ENCODE measurements around the gene CAPN2.
"Not testable (repeated sequence)": the region's sequence is repeated elsewhere in the genome, so short reads cannot be mapped to it uniquely, and the experiment has no call there.

Gene CAPN2

DNA sequence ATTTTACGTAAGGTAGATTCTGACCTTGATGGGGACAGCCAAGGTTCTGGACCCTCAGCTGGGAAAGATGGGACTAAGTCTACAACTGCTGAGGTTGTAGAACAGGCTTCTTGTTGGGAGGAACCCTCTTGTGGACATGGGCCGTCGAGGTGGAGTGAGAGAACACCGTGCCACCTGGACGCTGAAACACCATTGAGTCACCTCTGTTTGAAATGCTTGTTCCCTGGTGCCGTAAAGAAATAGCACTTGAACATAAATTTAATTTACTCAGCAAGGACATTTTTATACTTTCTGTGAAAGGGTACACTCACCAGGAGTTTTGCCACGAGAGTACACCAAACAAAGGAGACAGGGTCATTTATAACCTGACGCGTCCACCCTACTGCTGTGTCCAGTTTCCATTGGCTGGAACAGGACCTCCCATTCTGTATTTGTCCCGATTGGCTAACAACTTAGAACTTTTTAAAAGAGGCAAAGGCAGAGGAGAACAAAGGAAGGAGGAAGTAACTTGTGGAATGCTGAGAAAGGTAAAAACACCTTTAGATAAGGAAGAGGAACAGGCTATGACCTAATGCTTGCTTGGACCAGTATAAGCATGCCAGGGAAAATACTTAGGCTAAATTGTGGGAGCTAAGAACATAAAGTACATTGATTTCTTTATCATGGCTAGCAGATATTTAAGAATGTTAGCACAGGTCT is 27.8 kb downstream of the CAPN2 start:
- not testable (repeated sequence) for DNase-seq

DNA sequence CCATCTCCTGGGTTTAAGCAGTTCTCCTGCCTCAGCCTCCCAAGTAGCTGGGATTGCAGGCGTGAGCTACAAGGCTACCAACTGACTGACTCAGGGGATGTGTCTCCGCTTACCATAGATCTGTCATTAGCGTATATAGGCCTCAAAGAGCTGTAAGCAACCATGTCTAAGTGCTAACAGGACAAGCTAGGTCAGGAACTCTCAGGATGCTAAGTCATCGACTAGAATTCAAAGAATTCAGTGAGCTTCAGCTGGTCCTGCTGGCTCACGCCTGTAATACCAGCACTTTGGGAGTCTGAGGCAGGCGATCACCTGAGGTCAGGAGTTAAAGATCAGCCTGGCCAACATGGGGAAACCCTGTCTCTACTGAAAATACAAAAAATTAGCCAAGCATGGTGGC is 29.5 kb downstream of the CAPN2 start:
- DNase-seq = no peak

DNA sequence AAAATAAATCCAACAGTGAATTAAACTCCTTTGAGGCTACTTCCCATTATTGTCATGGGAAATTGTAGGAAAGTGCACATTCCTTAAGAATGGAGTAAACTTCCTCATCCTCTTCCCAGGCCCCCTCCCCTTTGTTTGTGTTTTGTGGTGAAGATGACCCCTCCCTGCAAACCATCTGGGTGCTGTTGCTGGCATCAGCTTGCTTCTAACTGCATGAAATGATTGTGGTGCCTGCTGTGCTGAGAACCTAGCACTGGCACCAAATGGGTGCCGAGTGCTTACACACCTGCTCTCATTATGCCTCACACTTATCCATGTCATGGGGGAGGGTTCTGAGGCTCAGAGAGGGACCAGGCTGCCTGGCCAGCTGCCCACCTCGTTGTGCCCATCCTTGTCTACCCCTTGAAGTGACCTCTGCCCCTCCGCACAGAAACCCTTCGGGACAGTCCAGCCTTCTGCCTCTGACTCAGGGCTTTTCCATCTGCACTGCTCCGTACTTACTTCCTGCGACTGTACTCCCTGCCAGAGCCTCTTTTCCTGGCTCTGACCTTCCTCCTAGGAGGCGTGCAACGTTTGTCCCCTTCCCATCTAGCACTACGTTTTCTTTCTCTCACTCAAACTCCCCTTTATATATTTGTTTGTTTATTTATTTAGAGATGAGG is 30.6 kb downstream of the CAPN2 start:
- no peak for DNase-seq

DNA sequence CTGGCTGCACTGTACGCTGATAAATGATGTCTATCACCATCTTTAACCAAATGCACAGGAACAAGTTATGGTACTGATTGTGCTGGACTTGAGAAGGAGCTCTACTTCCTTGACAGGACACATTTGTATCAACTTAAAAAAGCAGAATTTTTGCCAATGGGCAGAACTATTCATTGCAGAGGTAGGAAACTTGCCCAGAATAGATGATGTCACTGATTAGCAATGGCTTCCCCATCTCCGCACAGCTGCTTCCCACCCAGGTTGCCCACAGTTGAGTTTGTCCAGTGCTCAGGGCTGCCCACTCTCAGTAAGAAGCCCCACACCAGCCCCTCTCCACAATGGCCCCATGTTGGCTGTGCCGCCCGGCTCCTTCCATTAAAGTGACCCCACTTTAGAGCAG is 33.4 kb downstream of the CAPN2 start:
- DNase-seq = no peak

- no peak for DNase-seq
Measured at GRCh38 chr1:223747838-223748335, 35.5 kb downstream of the CAPN2 start.

- DNase-seq = no peak
Measured at GRCh38 chr1:223748405-223748772, 36.0 kb downstream of the CAPN2 start.

DNA sequence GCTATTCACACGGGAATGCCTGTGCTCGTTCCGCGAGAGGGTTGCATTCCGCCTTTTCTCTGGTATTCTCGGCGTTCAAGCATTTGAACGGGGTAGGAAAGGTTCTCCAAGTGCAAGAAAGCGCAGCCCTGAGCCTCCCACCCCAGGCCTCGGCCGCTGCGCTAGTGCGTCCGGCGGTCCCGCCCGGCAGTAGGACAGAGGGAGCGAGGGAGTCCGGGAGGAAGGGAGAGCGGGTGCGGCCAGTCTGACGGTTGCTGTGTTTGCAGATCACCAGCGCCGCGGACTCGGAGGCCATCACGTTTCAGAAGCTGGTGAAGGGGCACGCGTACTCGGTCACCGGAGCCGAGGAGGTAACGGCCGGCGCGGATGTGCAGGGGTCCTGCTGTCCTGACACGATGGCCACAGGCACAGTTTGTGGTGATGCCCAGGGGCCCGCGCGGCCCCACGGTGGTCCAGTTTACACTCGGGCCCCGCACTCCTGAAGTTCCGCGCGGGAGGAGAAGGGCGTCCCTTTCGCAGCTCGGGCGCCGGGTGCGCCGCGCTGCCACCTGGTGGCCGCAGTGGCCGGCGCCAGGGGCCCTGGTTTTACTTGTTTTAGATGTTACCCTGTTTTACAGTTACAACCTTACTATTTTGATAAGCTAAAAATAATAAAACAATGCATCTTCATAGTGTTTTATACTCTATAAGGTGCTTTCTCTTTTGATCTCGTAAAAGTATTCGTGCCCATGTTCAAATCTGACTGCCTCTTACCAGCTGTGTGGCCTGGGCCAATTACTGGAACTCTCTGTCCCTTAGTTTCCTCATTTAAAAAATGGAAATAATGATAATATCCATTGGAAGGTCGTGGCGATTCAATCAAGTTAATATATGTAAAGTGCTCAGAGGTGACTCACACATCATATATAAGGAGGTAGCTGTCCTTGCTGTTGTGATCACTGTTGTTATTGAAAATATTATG is 36.7 kb downstream of the CAPN2 start:
- DNase-seq = peak; percentile 72 to 73

- no peak for DNase-seq
Measured at GRCh38 chr1:223750730-223751570, 38.6 kb downstream of the CAPN2 start.

GRCh38 chr1:223751696-223752095 is 39.4 kb downstream of the CAPN2 start:
- no peak for DNase-seq

DNA sequence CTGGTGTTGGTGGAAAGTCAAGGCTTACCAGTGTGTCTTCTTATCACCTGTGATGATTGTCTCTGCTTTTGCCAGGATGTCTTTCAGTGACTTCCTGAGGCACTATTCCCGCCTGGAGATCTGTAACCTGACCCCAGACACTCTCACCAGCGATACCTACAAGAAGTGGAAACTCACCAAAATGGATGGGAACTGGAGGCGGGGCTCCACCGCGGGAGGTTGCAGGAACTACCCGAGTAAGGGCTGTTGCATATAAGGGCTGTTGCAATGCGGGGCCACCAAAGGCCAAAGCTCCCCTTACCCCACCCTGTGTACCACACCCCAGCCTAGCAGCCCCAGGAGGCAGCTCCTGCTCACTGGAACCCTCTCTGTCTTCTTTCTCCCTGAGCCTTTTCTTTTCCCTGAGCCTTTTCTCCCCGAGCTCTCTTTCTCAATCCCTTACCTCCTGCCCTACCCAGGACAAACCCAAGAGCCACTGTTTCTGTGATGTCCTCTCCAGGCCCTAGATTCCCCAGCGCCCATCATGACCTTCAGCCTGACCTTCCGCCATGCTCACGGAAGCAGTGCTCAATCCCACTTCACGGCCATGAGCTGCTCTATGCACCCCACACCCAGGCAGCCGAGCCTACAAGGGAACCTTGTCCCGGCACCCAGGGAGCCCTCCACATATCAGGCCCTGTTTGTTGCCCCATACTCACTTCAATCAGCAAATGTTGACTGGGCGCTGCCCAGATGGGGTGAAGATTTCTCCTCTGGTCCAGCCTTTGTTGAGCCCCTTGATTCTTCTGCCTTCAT is 40.6 kb downstream of the CAPN2 start:
- no peak for DNase-seq

GRCh38 chr1:223754681-223755431 is 42.5 kb downstream of the CAPN2 start:
- DNase-seq = no peak

DNA sequence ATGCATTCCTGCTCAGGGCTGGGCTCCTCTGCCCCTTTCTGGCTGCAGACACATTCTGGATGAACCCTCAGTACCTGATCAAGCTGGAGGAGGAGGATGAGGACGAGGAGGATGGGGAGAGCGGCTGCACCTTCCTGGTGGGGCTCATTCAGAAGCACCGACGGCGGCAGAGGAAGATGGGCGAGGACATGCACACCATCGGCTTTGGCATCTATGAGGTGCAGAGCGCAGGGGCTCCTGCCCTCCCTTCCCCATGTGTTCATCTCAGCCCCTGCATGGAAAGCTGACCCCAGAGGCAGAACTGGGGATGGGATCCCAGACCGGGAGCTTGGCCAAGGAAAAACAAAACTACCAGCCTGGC is 43.1 kb downstream of the CAPN2 start:
- no peak for DNase-seq

DNA sequence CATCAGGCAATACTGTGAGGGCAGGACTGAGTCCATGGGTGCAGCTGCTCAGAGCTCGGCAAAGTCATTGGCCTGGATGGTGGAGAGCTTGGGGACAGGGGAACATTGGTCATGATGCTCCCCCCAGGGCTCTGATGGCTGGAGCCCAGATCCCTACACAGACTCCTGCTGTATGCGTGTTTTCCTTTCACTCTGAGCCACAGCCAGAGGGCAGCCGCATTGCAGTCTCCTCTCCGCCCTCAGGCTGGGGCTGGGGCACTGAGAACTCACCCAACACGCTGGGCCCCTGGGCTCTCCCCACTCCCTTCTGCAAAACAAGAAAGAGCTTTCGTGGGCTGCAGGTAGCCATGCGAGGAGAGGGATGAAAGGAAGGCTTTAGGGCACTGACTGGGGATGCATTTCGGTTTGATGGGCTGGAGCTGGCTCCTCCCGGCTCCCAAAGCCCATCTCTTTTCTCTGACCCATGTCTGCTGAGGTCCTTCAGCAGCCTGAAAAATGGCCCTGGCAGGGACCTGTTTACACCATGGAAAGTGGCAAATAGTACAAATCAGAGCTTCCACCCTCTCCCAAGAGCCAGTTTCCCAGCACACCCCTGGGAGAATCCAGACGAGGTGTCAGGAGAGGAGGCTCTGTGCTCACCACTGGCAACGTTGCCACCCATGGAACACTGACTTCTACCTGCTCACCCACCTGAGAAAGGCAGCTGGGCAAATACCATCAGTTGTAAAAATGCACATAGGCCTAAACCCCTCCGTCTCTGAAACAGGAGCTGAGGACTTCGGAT is 43.8 kb downstream of the CAPN2 start:
- no peak for DNase-seq

GRCh38 chr1:223756806-223757700 is 44.7 kb downstream of the CAPN2 start:
- no peak for DNase-seq

- DNase-seq = no peak
Measured at GRCh38 chr1:223758734-223759133, 46.4 kb downstream of the CAPN2 start.

DNA sequence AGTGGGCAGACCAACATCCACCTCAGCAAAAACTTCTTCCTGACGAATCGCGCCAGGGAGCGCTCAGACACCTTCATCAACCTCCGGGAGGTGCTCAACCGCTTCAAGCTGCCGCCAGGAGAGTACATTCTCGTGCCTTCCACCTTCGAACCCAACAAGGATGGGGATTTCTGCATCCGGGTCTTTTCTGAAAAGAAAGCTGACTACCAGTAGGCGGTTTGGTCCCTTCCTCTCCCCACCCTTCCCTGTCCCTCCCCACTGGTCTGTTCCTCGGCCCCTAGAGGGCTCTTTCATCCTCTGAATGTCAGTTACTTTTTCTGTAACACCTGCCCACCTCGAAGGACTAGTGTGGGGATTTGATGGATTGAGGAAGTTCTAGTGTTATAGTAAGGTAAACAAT is 46.9 kb downstream of the CAPN2 start:
- no peak for DNase-seq

GRCh38 chr1:223760833-223761232 is 48.5 kb downstream of the CAPN2 start:
- DNase-seq = no peak

- DNase-seq = no peak
Measured at GRCh38 chr1:223761411-223761810, 49.1 kb downstream of the CAPN2 start.

- DNase-seq = no peak
Measured at GRCh38 chr1:223763251-223763650, 50.9 kb downstream of the CAPN2 start.
